HepG2 (cell line): Measurements from ENCODE around the gene MRPL58. TPM values are rescaled to one million over a fixed set of nuclear protein-coding genes. Genes with fewer than 3 reads are reported as not detected.
A peak's percentile ranks its signal among the peaks of the same experiment; 100 is the strongest.

ENCODE experiments used
- ATF2 ChIP-seq: sonication (generic); formaldehyde crosslinking; IDR thresholded peaks from 2 replicates; pipeline ENCODE4 v1.4.0; 2020; ENCODE audit warnings: missing genetic modification reagents
- CEBPG ChIP-seq: IDR thresholded peaks from 2 replicates; pipeline ENCODE4 v1.6.1; 2016
- CREBL2 ChIP-seq: sonication (generic); formaldehyde crosslinking; IDR thresholded peaks from 2 replicates; pipeline ENCODE4 v1.8.1; 2023; ENCODE audit warnings: missing genetic modification reagents, mild to moderate bottlenecking, borderline replicate concordance
- FOXO1 ChIP-seq: sonication (generic); formaldehyde crosslinking; IDR thresholded peaks from 2 replicates; pipeline ENCODE4 v1.4.0; 2020; ENCODE audit warnings: missing genetic modification reagents
- GZF1 ChIP-seq: sonication (generic); formaldehyde crosslinking; IDR thresholded peaks from 2 replicates; pipeline ENCODE4 v1.5.1; 2020; ENCODE audit warnings: mild to moderate bottlenecking, missing genetic modification reagents
- HCFC1 ChIP-seq: fragments of 150-350 bp; IDR thresholded peaks from 2 replicates; pipeline ENCODE4 v1.6.1; 2014; ENCODE audit warnings: low read depth, low read length
- HNF4A ChIP-seq: sonication (generic); formaldehyde crosslinking; IDR thresholded peaks from 2 replicates; pipeline ENCODE4 v1.4.0; 2020; ENCODE audit warnings: missing genetic modification reagents
- HNRNPLL ChIP-seq: fragments of 200-400 bp; formaldehyde crosslinking; IDR thresholded peaks from 2 replicates; pipeline ENCODE4 v1.6.1; 2017; ENCODE audit warnings: mild to moderate bottlenecking, low read depth, low read length; ENCODE audit not compliant: poor library complexity, severe bottlenecking
- HOXD1 ChIP-seq: sonication (generic); formaldehyde crosslinking; IDR thresholded peaks from 2 replicates; pipeline ENCODE4 v1.5.0; 2020; ENCODE audit warnings: missing genetic modification reagents
- MXI1 ChIP-seq: IDR thresholded peaks from 3 replicates; pipeline ENCODE4 v1.6.1; 2012; ENCODE audit warnings: low read depth, low read length, inconsistent platforms, borderline replicate concordance
- NFATC3 ChIP-seq: sonication (generic); formaldehyde crosslinking; IDR thresholded peaks from 2 replicates; pipeline ENCODE4 v1.5.1; 2020; ENCODE audit warnings: mild to moderate bottlenecking, missing genetic modification reagents
- NFRKB ChIP-seq: fragments of 450-650 bp; IDR thresholded peaks from 2 replicates; pipeline ENCODE4 v1.6.1; 2017
- SIX1 ChIP-seq: sonication (generic); formaldehyde crosslinking; IDR thresholded peaks from 2 replicates; pipeline ENCODE4 v1.4.0; 2020; ENCODE audit warnings: missing genetic modification reagents, borderline replicate concordance
- SNAPC2 ChIP-seq: sonication (generic); formaldehyde crosslinking; IDR thresholded peaks from 2 replicates; pipeline ENCODE4 v1.8.1; 2022; ENCODE audit warnings: mild to moderate bottlenecking, missing genetic modification reagents
- SSRP1 ChIP-seq: IDR thresholded peaks from 2 replicates; pipeline ENCODE4 v1.6.1; 2016; ENCODE audit warnings: control low read depth
- ZIK1 ChIP-seq: sonication (generic); formaldehyde crosslinking; IDR thresholded peaks from 2 replicates; pipeline ENCODE4 v1.5.0; 2020; ENCODE audit warnings: mild to moderate bottlenecking, low read depth, missing genetic modification reagents, borderline replicate concordance
- ZNF430 ChIP-seq: sonication (generic); formaldehyde crosslinking; IDR thresholded peaks from 2 replicates; pipeline ENCODE4 v1.9.0; 2021; ENCODE audit warnings: mild to moderate bottlenecking, missing genetic modification reagents
- ZNF543 ChIP-seq: sonication (generic); formaldehyde crosslinking; IDR thresholded peaks from 2 replicates; pipeline ENCODE4 v1.4.0; 2020; ENCODE audit warnings: mild to moderate bottlenecking, missing genetic modification reagents
- ZNF576 ChIP-seq: sonication (generic); formaldehyde crosslinking; IDR thresholded peaks from 2 replicates; pipeline ENCODE4 v1.4.0; 2020; ENCODE audit warnings: mild to moderate bottlenecking, missing genetic modification reagents
- ZNF609 ChIP-seq: sonication (generic); formaldehyde crosslinking; IDR thresholded peaks from 2 replicates; pipeline ENCODE4 v1.4.0; 2020; ENCODE audit warnings: mild to moderate bottlenecking, missing genetic modification reagents, borderline replicate concordance
- ZNF766 ChIP-seq: sonication (generic); formaldehyde crosslinking; IDR thresholded peaks from 2 replicates; pipeline ENCODE4 v1.5.0; 2020; ENCODE audit warnings: missing genetic modification reagents, borderline replicate concordance
- polyA plus RNA-seq, 8 experiments: library from polyadenylated mRNA; depleted of rRNA in 3 of 8; stranded (reverse) in 7 of 8; unstranded in 1 of 8; fragments of >200 nt; fragmentation: Illumina TruSeq in 4 of 8; extraction: Trizol in 4 of 8; gene quantifications; 2 replicates each; pipeline versions ENCODE4 v1.2.1 to v1.2.3, GENCODE V29; 2011 to 2016; ENCODE audit warnings: low read depth in 4 of 8, missing spikeins in 1 of 8, mixed read lengths in 1 of 8; ENCODE audit not compliant: insufficient read depth in 1 of 8
- total RNA-seq, 5 experiments: library from RNA; depleted of rRNA; stranded (reverse); fragments of >200 nt; fragmentation: Illumina TruSeq; extraction: Trizol; gene quantifications; 2 replicates each; pipeline ENCODE4 v1.2.3, GENCODE V29; 2016; ENCODE audit warnings: low read depth in 1 of 5

MRPL58 gene
- total and polyA plus RNA-seq, 2 of the 13 experiments (the other 11 are each of a cell fraction or from before 2014, with no cell fraction given) = 44.9 to 68.9 TPM

- no peak for TF ChIP-seq HNRNPLL
- TF ChIP-seq FOXO1 = no peak
- TF ChIP-seq ZNF609 = no peak
- no peak for TF ChIP-seq HOXD1 (CRISPR knock-in tag)
- TF ChIP-seq HCFC1 = no peak
- TF ChIP-seq NFATC3 = 0 out of 2 replicates have a peak, but pooled peaks have one; percentile 49
- TF ChIP-seq CEBPG = no peak
- TF ChIP-seq ZIK1 (CRISPR knock-in tag) = no peak
- no peak for TF ChIP-seq ZNF543 (CRISPR knock-in tag)
- 0 out of 2 replicates have a peak, but pooled peaks have one; percentile 34 for TF ChIP-seq SSRP1 (CRISPR knock-in tag)
- 0 out of 2 replicates have a peak, but pooled peaks have one; percentile 29 for TF ChIP-seq HNF4A (CRISPR knock-in tag)
- no peak for TF ChIP-seq NFRKB
- 0 out of 2 replicates have a peak, but pooled peaks have one; percentile 23 for TF ChIP-seq SNAPC2 (CRISPR knock-in tag)
- no peak for TF ChIP-seq MXI1
- TF ChIP-seq ATF2 = no peak
- TF ChIP-seq ZNF766 = no peak
- TF ChIP-seq GZF1 (CRISPR knock-in tag) = peak; percentile 25; the same call in 1 of the 2 replicates
- TF ChIP-seq SIX1 (CRISPR knock-in tag) = no peak
- TF ChIP-seq ZNF430 = 0 out of 2 replicates have a peak, but pooled peaks have one; percentile 3
- TF ChIP-seq ZNF576 (CRISPR knock-in tag) = 0 out of 2 replicates have a peak, but pooled peaks have one; percentile 2
- TF ChIP-seq CREBL2 (CRISPR knock-in tag) = 0 out of 2 replicates have a peak, but pooled peaks have one; percentile 55
These were observed 656 bp downstream of the MRPL58 start (continued) for GRCh38 chr17:75013092-75013559.
